HepG2 (cell line): ENCODE measurements around the gene AS3MT. TPM values are rescaled to one million over a fixed set of nuclear protein-coding genes. Genes with fewer than 3 reads are reported as not detected.

Experiments used
- ATAC-seq: fragments of 200-7000 bp; cut with Tn5 transposase; 3 replicates; pipeline ENCODE4 v1.9.1; 2020; ENCODE audit warnings: mild to moderate bottlenecking, moderate library complexity
- BruUV-seq: library from RNA; stranded (reverse); fragments of 400-500 nt; replicated peaks from 2 replicates; lab custom pipeline; 2021; lab: Mats Ljungman, UMichigan
- CTCF ChIA-PET: fragments of 300-600 bp; formaldehyde crosslinking; extraction: SDS; loops from one replicate; lab custom pipeline; 2021; ENCODE audit warnings: low total read pairs, inconsistent platforms, low intra/inter-chr PET ratio; lab: Yijun Ruan, JAX
- POLR2A ChIA-PET: fragments of 350-600 bp; sonication (Branson Sonifier 250); formaldehyde crosslinking; loops from one replicate; lab custom pipeline; 2020; ENCODE audit warnings: antibody characterized with exemption, inconsistent platforms; lab: Yijun Ruan, JAX
- DNase-seq: peaks from one replicate; pipeline ENCODE4 v3.0.0-alpha.2; 2015; ENCODE audit warnings: low spot score
- FAIRE-seq: peaks from 3 replicates; lab custom pipeline; 2011; peaks lifted over from hg19 to GRCh38; lab: Jason Lieb, UNC
- H2AFZ ChIP-seq: one replicate; pipeline ENCODE4 v1.6.1; 2011; ENCODE audit warnings: low read length, inconsistent platforms
- H3K27ac ChIP-seq: fragments of 300-600 bp; 3 replicates; pipeline ENCODE4 v1.8.0; 2011; ENCODE audit warnings: mixed run types, mild to moderate bottlenecking, mixed read lengths, low read length, inconsistent platforms; ENCODE audit not compliant: insufficient read depth; ENCODE audit errors: extremely low read length
- H3K27me3 ChIP-seq, 2 experiments: fragments of 200-600 bp in 1 of 2; 2 replicates in 1 of 2; 3 replicates in 1 of 2; pipeline versions ENCODE4 v1.6.0 to v1.8.0; 2011; ENCODE audit warnings: low read length in 2 of 2, mild to moderate bottlenecking in 2 of 2, moderate library complexity in 2 of 2, inconsistent platforms in 1 of 2; ENCODE audit not compliant: insufficient read depth in 2 of 2, control insufficient read depth in 1 of 2
- H3K36me3 ChIP-seq, 2 experiments: fragments of 200-600 bp in 1 of 2; replicated peaks in 1 of 2; 2 replicates in 1 of 2; 3 replicates in 1 of 2; pipeline versions ENCODE4 v1.5.1 to v1.8.0; 2011; ENCODE audit warnings: low read length in 2 of 2, inconsistent platforms in 1 of 2; ENCODE audit not compliant: insufficient read depth in 2 of 2, control insufficient read depth in 1 of 2
- H3K4me1 ChIP-seq: 2 replicates; pipeline ENCODE4 v1.5.1; 2012; ENCODE audit warnings: low read length, inconsistent platforms; ENCODE audit not compliant: insufficient read depth
- H3K4me2 ChIP-seq: 2 replicates; pipeline ENCODE4 v1.6.0; 2011; ENCODE audit warnings: low read depth, low read length, inconsistent platforms
- H3K4me3 ChIP-seq, 3 experiments: fragments of 200-600 bp in 1 of 3; sonication (generic), shearing (Covaris generic) in 1 of 3; replicated peaks in 1 of 3; 2 replicates each; pipeline ENCODE4 v1.5.1; 2011 to 2016; ENCODE audit warnings: low read length in 3 of 3, inconsistent platforms in 2 of 3, low read depth in 2 of 3, mild to moderate bottlenecking in 2 of 3, control low read depth in 1 of 3, mixed read lengths in 1 of 3; ENCODE audit not compliant: insufficient read depth in 1 of 3
- H3K79me2 ChIP-seq: one replicate; pipeline ENCODE4 v1.6.1; 2011; ENCODE audit warnings: low read length, inconsistent platforms; ENCODE audit not compliant: insufficient read depth
- H3K9ac ChIP-seq: 2 replicates; pipeline ENCODE4 v1.6.0; 2011; ENCODE audit warnings: mild to moderate bottlenecking, low read depth, low read length, inconsistent platforms; ENCODE audit not compliant: insufficient read depth
- H3K9me3 ChIP-seq: 2 replicates; pipeline ENCODE4 v1.5.1; 2012; ENCODE audit warnings: mild to moderate bottlenecking, low read length
- H4K20me1 ChIP-seq: 2 replicates; pipeline ENCODE4 v1.6.0; 2011; ENCODE audit warnings: inconsistent platforms, mild to moderate bottlenecking, low read length, moderate library complexity; ENCODE audit not compliant: insufficient read depth
- KLF11 ChIP-seq: IDR thresholded peaks from 2 replicates; pipeline ENCODE4 v1.6.1; 2016; ENCODE audit warnings: missing compliant biosample characterization
- ONECUT2 ChIP-seq: sonication (generic); formaldehyde crosslinking; IDR thresholded peaks from 2 replicates; pipeline ENCODE4 v1.4.0; 2020; ENCODE audit warnings: missing genetic modification reagents
- PITX1 ChIP-seq: sonication (generic); formaldehyde crosslinking; IDR thresholded peaks from 2 replicates; pipeline ENCODE4 v1.5.1; 2020; ENCODE audit warnings: mild to moderate bottlenecking, missing genetic modification reagents
- SIN3B ChIP-seq: fragments of 150-350 bp; IDR thresholded peaks from 2 replicates; pipeline ENCODE4 v1.6.1; 2014; ENCODE audit warnings: low read length
- SMYD3 ChIP-seq: sonication (generic); formaldehyde crosslinking; IDR thresholded peaks from 2 replicates; pipeline ENCODE4 v1.8.1; 2023; ENCODE audit warnings: mild to moderate bottlenecking, missing genetic modification reagents
- ZNF44 ChIP-seq: sonication (generic); formaldehyde crosslinking; IDR thresholded peaks from 2 replicates; pipeline ENCODE4 v1.5.1; 2020; ENCODE audit warnings: mild to moderate bottlenecking, missing genetic modification reagents
- ZNF530 ChIP-seq: sonication (generic); formaldehyde crosslinking; IDR thresholded peaks from 2 replicates; pipeline ENCODE4 v1.5.0; 2020; ENCODE audit warnings: low read depth, mild to moderate bottlenecking, missing genetic modification reagents
- ZNF749 ChIP-seq: sonication (generic); formaldehyde crosslinking; IDR thresholded peaks from 2 replicates; pipeline ENCODE4 v1.8.0; 2022; ENCODE audit warnings: mild to moderate bottlenecking, missing genetic modification reagents, moderate library complexity, borderline replicate concordance
- WGBS: methylation state at CpG from one replicate; pipeline ENCODE4 v1.1.6; 2017; ENCODE audit warnings: low lambda C conversion rate; 5-methylcytosine and 5-hydroxymethylcytosine counted together
- in situ Hi-C: cut with HindIII; loops from 2 replicates; pipeline ENCODE4 v1.10.0; 2017; ENCODE audit warnings: low pct_unique_long_range_greater_than_20kb; ENCODE audit not compliant: extremely low pct_ligation_motif_present
- intact Hi-C: fragments of 100-400 bp; cut with micrococcal nuclease; formaldehyde crosslinking; loops from one replicate; pipeline ENCODE4 v1.10.0; 2022; ENCODE audit not compliant: unreplicated experiment
- polyA plus RNA-seq, 8 experiments: library from polyadenylated mRNA; depleted of rRNA in 3 of 8; stranded (reverse) in 7 of 8; unstranded in 1 of 8; fragments of >200 nt; fragmentation: Illumina TruSeq in 4 of 8; extraction: Trizol in 4 of 8; gene quantifications; 2 replicates each; pipeline versions ENCODE4 v1.2.1 to v1.2.3, GENCODE V29; 2011 to 2016; ENCODE audit warnings: low read depth in 4 of 8, missing spikeins in 1 of 8, mixed read lengths in 1 of 8; ENCODE audit not compliant: insufficient read depth in 1 of 8
- total RNA-seq, 5 experiments: library from RNA; depleted of rRNA; stranded (reverse); fragments of >200 nt; fragmentation: Illumina TruSeq; extraction: Trizol; gene quantifications; 2 replicates each; pipeline ENCODE4 v1.2.3, GENCODE V29; 2016; ENCODE audit warnings: low read depth in 1 of 5
- TF ChIP-seq, protein P1 (sequence below): sonication (generic); formaldehyde crosslinking; IDR thresholded peaks from 2 replicates; pipeline ENCODE4 v1.4.0; 2020; ENCODE audit warnings: mild to moderate bottlenecking, missing genetic modification reagents
- TF ChIP-seq, protein P2 (sequence below): sonication (generic); formaldehyde crosslinking; IDR thresholded peaks from 2 replicates; pipeline ENCODE4 v1.5.1; 2020; ENCODE audit warnings: missing genetic modification reagents, mild to moderate bottlenecking, borderline replicate concordance
- TF ChIP-seq, protein P3 (sequence below): sonication (generic); formaldehyde crosslinking; IDR thresholded peaks from 2 replicates; pipeline ENCODE4 v1.4.0; 2020; ENCODE audit warnings: missing genetic modification reagents
- TF ChIP-seq, protein P4 (sequence below): sonication (generic); formaldehyde crosslinking; IDR thresholded peaks from 2 replicates; pipeline ENCODE4 v1.4.0; 2020; ENCODE audit warnings: missing genetic modification reagents

AS3MT gene
- total and polyA plus RNA-seq, 2 of the 13 experiments (the other 11 are each of a cell fraction or from before 2014, with no cell fraction given), result 8.7 to 17.4 TPM

DNA sequence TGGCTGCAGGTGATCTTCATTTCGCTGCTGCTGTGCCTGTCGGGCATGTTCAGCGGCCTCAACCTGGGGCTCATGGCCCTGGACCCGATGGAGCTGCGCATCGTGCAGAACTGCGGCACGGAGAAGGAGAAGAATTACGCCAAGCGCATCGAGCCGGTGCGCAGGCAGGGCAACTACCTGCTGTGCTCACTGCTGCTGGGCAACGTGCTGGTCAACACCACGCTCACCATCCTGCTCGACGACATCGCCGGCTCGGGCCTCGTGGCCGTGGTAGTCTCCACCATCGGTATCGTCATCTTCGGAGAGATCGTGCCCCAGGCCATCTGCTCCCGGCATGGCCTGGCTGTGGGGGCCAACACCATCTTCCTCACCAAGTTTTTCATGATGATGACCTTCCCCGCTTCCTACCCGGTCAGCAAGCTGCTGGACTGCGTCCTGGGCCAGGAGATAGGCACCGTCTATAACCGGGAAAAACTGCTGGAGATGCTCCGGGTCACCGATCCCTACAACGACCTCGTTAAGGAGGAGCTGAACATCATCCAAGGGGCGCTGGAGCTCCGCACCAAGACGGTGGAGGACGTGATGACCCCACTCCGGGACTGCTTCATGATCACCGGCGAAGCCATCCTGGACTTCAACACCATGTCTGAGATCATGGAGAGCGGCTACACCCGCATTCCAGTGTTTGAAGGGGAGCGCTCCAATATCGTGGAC, 50.1 kb downstream of the AS3MT start:
- BruUV-seq, result no TSS peak
- peaks cover 40% of the 10 kb centered on the region for H3K4me1 ChIP-seq
- peaks cover 23% of the 10 kb centered on the region for H4K20me1 ChIP-seq
- no peaks in the 10 kb centered on the region for H3K36me3 ChIP-seq
- H2AFZ ChIP-seq, result no peak overlapping the region
- peaks cover 59% of the 10 kb centered on the region for H3K79me2 ChIP-seq
- in situ Hi-C loops, result loop anchor here (5.0 to 10.0 kb wide), 3 partner anchors 82 to 325 kb away; partner anchors contain the start of genes CYP17A1 and RPEL1
- ChIA-PET POLR2A (interaction anchor here (1.1 to 1.8 kb wide), 2 partner anchors 69 to 206 kb away, joined by 3 to 7 read pairs; partner anchors contain the start of gene ARL3), CTCF (no interaction called here)
- H3K27me3 ChIP-seq, result no peaks in the 10 kb centered on the region; a peak in 1 of 5 replicates
- no peaks in the 10 kb centered on the region for H3K9me3 ChIP-seq
- peak overlapping the region; percentile 89 for H3K9ac ChIP-seq
- peak overlapping the region; percentile 97 to 99 (median 99) for H3K4me3 ChIP-seq
- no peak for FAIRE-seq
- H3K27ac ChIP-seq, result peak overlapping the region; percentile 88
- WGBS, result 1% methylated on average over 26 of the region's 47 CpGs
- intact Hi-C loops, result loop anchor here (5.0 kb wide), 1 partner anchor 323 kb away; no protein-coding TSS in a partner anchor
- ATAC-seq, result peak; percentile 14
- DNase-seq, result peak; percentile 18
- peak overlapping the region; percentile 88 for H3K4me2 ChIP-seq
- TF ChIP-seq ZNF749 (CRISPR knock-in tag) (0 out of 2 replicates have a peak, but pooled peaks have one; percentile 25), ZNF44 (peak; percentile 72; the same call in 1 of the 2 replicates), SIN3B (no peak), KLF11 (CRISPR knock-in tag) (0 out of 2 replicates have a peak, but pooled peaks have one; percentile 39), PITX1 (CRISPR knock-in tag) (peak; percentile 42; the same call in 1 of the 2 replicates), ZNF530 (CRISPR knock-in tag) (no peak), SMYD3 (CRISPR knock-in tag) (peak; percentile 16; the same call in 1 of the 2 replicates), ONECUT2 (no peak)
- TF ChIP-seq, protein P1, sequence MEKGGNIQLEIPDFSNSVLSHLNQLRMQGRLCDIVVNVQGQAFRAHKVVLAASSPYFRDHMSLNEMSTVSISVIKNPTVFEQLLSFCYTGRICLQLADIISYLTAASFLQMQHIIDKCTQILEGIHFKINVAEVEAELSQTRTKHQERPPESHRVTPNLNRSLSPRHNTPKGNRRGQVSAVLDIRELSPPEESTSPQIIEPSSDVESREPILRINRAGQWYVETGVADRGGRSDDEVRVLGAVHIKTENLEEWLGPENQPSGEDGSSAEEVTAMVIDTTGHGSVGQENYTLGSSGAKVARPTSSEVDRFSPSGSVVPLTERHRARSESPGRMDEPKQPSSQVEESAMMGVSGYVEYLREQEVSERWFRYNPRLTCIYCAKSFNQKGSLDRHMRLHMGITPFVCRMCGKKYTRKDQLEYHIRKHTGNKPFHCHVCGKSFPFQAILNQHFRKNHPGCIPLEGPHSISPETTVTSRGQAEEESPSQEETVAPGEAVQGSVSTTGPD (CRISPR knock-in tag), result no peak
- TF ChIP-seq, protein P2, sequence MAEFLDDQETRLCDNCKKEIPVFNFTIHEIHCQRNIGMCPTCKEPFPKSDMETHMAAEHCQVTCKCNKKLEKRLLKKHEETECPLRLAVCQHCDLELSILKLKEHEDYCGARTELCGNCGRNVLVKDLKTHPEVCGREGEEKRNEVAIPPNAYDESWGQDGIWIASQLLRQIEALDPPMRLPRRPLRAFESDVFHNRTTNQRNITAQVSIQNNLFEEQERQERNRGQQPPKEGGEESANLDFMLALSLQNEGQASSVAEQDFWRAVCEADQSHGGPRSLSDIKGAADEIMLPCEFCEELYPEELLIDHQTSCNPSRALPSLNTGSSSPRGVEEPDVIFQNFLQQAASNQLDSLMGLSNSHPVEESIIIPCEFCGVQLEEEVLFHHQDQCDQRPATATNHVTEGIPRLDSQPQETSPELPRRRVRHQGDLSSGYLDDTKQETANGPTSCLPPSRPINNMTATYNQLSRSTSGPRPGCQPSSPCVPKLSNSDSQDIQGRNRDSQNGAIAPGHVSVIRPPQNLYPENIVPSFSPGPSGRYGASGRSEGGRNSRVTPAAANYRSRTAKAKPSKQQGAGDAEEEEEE (CRISPR knock-in tag), result no peak
- TF ChIP-seq, protein P3, sequence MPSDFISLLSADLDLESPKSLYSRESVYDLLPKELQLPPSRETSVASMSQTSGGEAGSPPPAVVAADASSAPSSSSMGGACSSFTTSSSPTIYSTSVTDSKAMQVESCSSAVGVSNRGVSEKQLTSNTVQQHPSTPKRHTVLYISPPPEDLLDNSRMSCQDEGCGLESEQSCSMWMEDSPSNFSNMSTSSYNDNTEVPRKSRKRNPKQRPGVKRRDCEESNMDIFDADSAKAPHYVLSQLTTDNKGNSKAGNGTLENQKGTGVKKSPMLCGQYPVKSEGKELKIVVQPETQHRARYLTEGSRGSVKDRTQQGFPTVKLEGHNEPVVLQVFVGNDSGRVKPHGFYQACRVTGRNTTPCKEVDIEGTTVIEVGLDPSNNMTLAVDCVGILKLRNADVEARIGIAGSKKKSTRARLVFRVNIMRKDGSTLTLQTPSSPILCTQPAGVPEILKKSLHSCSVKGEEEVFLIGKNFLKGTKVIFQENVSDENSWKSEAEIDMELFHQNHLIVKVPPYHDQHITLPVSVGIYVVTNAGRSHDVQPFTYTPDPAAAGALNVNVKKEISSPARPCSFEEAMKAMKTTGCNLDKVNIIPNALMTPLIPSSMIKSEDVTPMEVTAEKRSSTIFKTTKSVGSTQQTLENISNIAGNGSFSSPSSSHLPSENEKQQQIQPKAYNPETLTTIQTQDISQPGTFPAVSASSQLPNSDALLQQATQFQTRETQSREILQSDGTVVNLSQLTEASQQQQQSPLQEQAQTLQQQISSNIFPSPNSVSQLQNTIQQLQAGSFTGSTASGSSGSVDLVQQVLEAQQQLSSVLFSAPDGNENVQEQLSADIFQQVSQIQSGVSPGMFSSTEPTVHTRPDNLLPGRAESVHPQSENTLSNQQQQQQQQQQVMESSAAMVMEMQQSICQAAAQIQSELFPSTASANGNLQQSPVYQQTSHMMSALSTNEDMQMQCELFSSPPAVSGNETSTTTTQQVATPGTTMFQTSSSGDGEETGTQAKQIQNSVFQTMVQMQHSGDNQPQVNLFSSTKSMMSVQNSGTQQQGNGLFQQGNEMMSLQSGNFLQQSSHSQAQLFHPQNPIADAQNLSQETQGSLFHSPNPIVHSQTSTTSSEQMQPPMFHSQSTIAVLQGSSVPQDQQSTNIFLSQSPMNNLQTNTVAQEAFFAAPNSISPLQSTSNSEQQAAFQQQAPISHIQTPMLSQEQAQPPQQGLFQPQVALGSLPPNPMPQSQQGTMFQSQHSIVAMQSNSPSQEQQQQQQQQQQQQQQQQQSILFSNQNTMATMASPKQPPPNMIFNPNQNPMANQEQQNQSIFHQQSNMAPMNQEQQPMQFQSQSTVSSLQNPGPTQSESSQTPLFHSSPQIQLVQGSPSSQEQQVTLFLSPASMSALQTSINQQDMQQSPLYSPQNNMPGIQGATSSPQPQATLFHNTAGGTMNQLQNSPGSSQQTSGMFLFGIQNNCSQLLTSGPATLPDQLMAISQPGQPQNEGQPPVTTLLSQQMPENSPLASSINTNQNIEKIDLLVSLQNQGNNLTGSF (CRISPR knock-in tag), result 0 out of 2 replicates have a peak, but pooled peaks have one; percentile 37
- TF ChIP-seq, protein P4, sequence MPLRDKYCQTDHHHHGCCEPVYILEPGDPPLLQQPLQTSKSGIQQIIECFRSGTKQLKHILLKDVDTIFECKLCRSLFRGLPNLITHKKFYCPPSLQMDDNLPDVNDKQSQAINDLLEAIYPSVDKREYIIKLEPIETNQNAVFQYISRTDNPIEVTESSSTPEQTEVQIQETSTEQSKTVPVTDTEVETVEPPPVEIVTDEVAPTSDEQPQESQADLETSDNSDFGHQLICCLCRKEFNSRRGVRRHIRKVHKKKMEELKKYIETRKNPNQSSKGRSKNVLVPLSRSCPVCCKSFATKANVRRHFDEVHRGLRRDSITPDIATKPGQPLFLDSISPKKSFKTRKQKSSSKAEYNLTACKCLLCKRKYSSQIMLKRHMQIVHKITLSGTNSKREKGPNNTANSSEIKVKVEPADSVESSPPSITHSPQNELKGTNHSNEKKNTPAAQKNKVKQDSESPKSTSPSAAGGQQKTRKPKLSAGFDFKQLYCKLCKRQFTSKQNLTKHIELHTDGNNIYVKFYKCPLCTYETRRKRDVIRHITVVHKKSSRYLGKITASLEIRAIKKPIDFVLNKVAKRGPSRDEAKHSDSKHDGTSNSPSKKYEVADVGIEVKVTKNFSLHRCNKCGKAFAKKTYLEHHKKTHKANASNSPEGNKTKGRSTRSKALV (CRISPR knock-in tag), result 0 out of 2 replicates have a peak, but pooled peaks have one; percentile 59
